Measurements from ENCODE around the gene CARD9. TPM values are rescaled to one million over a fixed set of nuclear protein-coding genes. Genes with fewer than 3 reads are reported as not detected.

Gene CARD9
- total and polyA plus RNA-seq, 2 of the 8 experiments (the other 6 are each of a cell fraction or from before 2014, with no cell fraction given): 0.15 to 1.1 TPM

DNA sequence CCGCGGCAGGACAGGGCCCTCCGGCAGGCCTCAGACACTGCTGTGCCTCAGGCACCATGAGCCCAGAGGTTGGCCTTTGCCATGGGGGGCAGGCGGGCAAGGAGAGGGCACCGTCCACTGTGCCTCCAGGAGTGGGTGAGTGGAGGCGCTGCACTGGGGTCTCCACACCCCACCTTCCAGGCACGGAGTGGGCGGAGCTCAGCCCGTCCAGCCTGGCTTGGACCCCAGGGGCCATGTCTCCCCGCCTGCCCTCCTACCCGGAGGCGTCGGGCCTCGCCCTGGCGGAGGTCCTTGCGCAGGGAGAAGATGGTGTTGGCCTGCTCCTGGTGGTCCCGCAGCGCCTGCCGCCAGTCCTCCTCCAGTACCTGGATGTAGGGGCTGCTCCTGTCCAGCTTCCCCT is 3.4 kb downstream of the CARD9 start:
- Histone ChIP-seq H4K8ac (ENCODE audit: extremely low read depth, insufficient read depth, low read length) (peak overlapping the region; percentile 25; the same call in 1 of the 2 replicates), H2AFZ (ENCODE audit: low read length) (no peak overlapping the region), H3K9ac (replicated peaks in 1 of 4; ENCODE audit: extremely low read depth in 1 of 4, low read depth in 3 of 4, low read length in 3 of 4) (no peak overlapping the region), H3K18ac (ENCODE audit: extremely low read depth, low read length) (no peak overlapping the region), H3K4ac (replicated peaks; ENCODE audit: insufficient read length, low read depth, low read length) (no peak overlapping the region), H3K27ac (ENCODE audit: low read depth, low read length) (no peak overlapping the region), H2BK15ac (ENCODE audit: low read length) (no peak overlapping the region), H4K20me1 (replicated peaks in 1 of 2; ENCODE audit: control insufficient read depth in 1 of 2, insufficient read depth in 2 of 2, low read length in 2 of 2) (peaks cover 0 to 3% of the 10 kb centered on the region in 2 experiments), H3K23me2 (ENCODE audit: low read depth, low read length) (no peaks in the 10 kb centered on the region), H3K9me3 (ENCODE audit: insufficient read depth in 2 of 2, low read depth in 1 of 2, low read length in 1 of 2) (no peaks in the 10 kb centered on the region), H4K5ac (ENCODE audit: insufficient read length, low read depth, low read length) (no peak overlapping the region), H3K79me2 (ENCODE audit: control insufficient read depth in 1 of 2, insufficient read depth in 2 of 2, low read length in 2 of 2) (no peaks in the 10 kb centered on the region), H4K91ac (replicated peaks; ENCODE audit: insufficient read length, low read length) (no peak overlapping the region), H3K56ac (replicated peaks; ENCODE audit: insufficient read length, low read depth, low read length) (no peak overlapping the region), H2AK5ac (ENCODE audit: low read depth, low read length) (no peak overlapping the region), H3K23ac (ENCODE audit: insufficient read length) (no peak overlapping the region), H3K4me2 (ENCODE audit: insufficient read depth in 1 of 2, low read depth in 2 of 2, low read length in 2 of 2) (no peak overlapping the region), H3K27me3 (replicated peaks in 1 of 4; ENCODE audit: control insufficient read depth in 3 of 4, extremely low read depth in 1 of 4, insufficient read depth in 3 of 4, low read length in 3 of 4) (no peaks in the 10 kb centered on the region), H2BK12ac (ENCODE audit: low read depth, low read length) (no peak overlapping the region), H3K4me1 (replicated peaks in 1 of 4; ENCODE audit: control insufficient read depth in 3 of 4, insufficient read depth in 4 of 4, low read length in 3 of 4) (no peaks in the 10 kb centered on the region), H3K79me1 (ENCODE audit: low read depth, low read length) (no peaks in the 10 kb centered on the region), H2BK20ac (ENCODE audit: low read length) (no peak overlapping the region), H2BK120ac (replicated peaks; ENCODE audit: low read depth, low read length) (no peak overlapping the region), H2BK5ac (ENCODE audit: low read depth, low read length) (no peak overlapping the region; the same call in 1 of the 2 replicates), H3K36me3 (ENCODE audit: control insufficient read depth in 2 of 4, insufficient read depth in 4 of 4, low read length in 3 of 4) (no peaks in the 10 kb centered on the region), H3K4me3 (ENCODE audit: extremely low read depth in 1 of 4, insufficient read depth in 2 of 4, low read depth in 3 of 4, low read length in 4 of 4) (no peak overlapping the region), H3K14ac (ENCODE audit: insufficient read length) (no peak overlapping the region)
- FAIRE-seq (no peak), DNase-seq (ENCODE audit: low read depth in 1 of 2, low spot score in 2 of 2) (no peak)
- CTCF ChIA-PET (ENCODE audit: partially characterized antibody): interaction anchor here (1.1 to 2.9 kb wide), 8 partner anchors 24 to 302 kb away, joined by 3 to 19 read pairs (median 4); no protein-coding TSS in a partner anchor
- 94% methylated on average over 18 of the region's 19 CpGs; no CpG with 5 or more reads in 1 of the 2 experiments for WGBS, 2 experiments (ENCODE audit: extremely low coverage in 1 of 2, insufficient coverage in 1 of 2, insufficient read length in 1 of 2, insufficient replicate concordance in 2 of 2, low coverage in 1 of 2, low lambda C conversion rate in 2 of 2, missing lambda C conversion rate in 1 of 2)
- POLR2A ChIA-PET (ENCODE audit: partially characterized antibody): interaction anchor here (0.8 to 7.2 kb wide), 6 partner anchors 8 to 69 kb away, joined by 3 to 43 read pairs (median 4); partner anchors contain the start of genes DNLZ and SNAPC4
- TF ChIP-seq RFX5 (IDR thresholded peaks at IDR 0.05; ENCODE audit: borderline replicate concordance, low read depth, low read length) (no peak), EGR1 (IDR thresholded peaks at IDR 0.05; ENCODE audit: borderline replicate concordance, low read depth, low read length) (no peak), TEAD4 (IDR thresholded peaks at IDR 0.05; ENCODE audit: low read depth, low read length) (no peak), ASH2L (IDR thresholded peaks at IDR 0.05; ENCODE audit: low read length) (no peak), SP1 (IDR thresholded peaks at IDR 0.05; ENCODE audit: low read depth, low read length) (no peak), YY1 (IDR thresholded peaks at IDR 0.05; ENCODE audit: low read depth, low read length) (no peak), CBX5 (IDR thresholded peaks at IDR 0.05; ENCODE audit: low read depth, low read length) (no peak)
